K562 (cell line): ENCODE data around the gene BRICD5. TPM values are rescaled to one million over a fixed set of nuclear protein-coding genes. Genes with fewer than 3 reads are reported as not detected.

Source experiments
- ATAC-seq: fragments of 200-7000 bp; cut with Tn5 transposase; 3 replicates; pipeline ENCODE4 v1.9.1; 2020; ENCODE audit warnings: moderate library complexity
- BruUV-seq: library from RNA; stranded (reverse); fragments of 400-500 nt; replicated peaks from 2 replicates; lab custom pipeline; 2021; lab: Mats Ljungman, UMichigan
- CTCF ChIA-PET: fragments of 300-600 bp; formaldehyde crosslinking; extraction: SDS; loops from one replicate; lab custom pipeline; 2021; ENCODE audit warnings: low intra/inter-chr PET ratio; lab: Yijun Ruan, JAX
- POLR2A ChIA-PET: fragments of 300-600, 350-650 bp; sonication (Branson Sonifier 250); formaldehyde crosslinking; extraction: SDS; loops from one replicate; lab custom pipeline; 2021; ENCODE audit warnings: antibody characterized with exemption, inconsistent platforms; lab: Yijun Ruan, JAX
- DNase-seq, 4 experiments: peaks; one replicate each; pipeline versions ENCODE4 v3.0.0 to v3.0.0-alpha.2; 2011 to 2018; ENCODE audit warnings: low spot score in 3 of 4, mixed read lengths in 3 of 4; ENCODE audit errors: extremely low read depth in 1 of 4
- FAIRE-seq: peaks from 2 replicates; lab custom pipeline; 2011; peaks lifted over from hg19 to GRCh38; lab: Jason Lieb, UNC
- H2AFZ ChIP-seq: 2 replicates; pipeline ENCODE4 v1.6.0; 2011; ENCODE audit warnings: low read depth, low read length, control low read depth, inconsistent platforms
- H3K27ac ChIP-seq: fragments of 200-600 bp; 3 replicates; pipeline ENCODE4 v1.8.0; 2011; ENCODE audit warnings: low read depth, mild to moderate bottlenecking, control low read depth, inconsistent platforms, low read length, moderate library complexity, mixed read lengths; ENCODE audit errors: extremely low read depth
- H3K27me3 ChIP-seq, 2 experiments: fragments of 300-600 bp in 1 of 2; 2 replicates in 1 of 2; 3 replicates in 1 of 2; pipeline versions ENCODE4 v1.6.0 to v1.8.0; 2011; ENCODE audit warnings: inconsistent platforms in 2 of 2, low read length in 2 of 2, mild to moderate bottlenecking in 1 of 2, mixed read lengths in 1 of 2, moderate library complexity in 1 of 2; ENCODE audit not compliant: control insufficient read depth in 2 of 2, insufficient read depth in 2 of 2
- H3K36me3 ChIP-seq: fragments of 300-600 bp; 3 replicates; pipeline ENCODE4 v1.8.0; 2011; ENCODE audit warnings: mild to moderate bottlenecking, low read length, inconsistent platforms; ENCODE audit not compliant: control insufficient read depth, insufficient read depth
- H3K4me1 ChIP-seq, 2 experiments: fragments of 200-600 bp in 1 of 2; replicated peaks in 1 of 2; 2 replicates in 1 of 2; 3 replicates in 1 of 2; pipeline versions ENCODE4 v1.5.1 to v1.8.0; 2011; ENCODE audit warnings: inconsistent platforms in 2 of 2, low read length in 2 of 2, mild to moderate bottlenecking in 1 of 2, mixed read lengths in 1 of 2, moderate library complexity in 1 of 2; ENCODE audit not compliant: control insufficient read depth in 2 of 2, insufficient read depth in 2 of 2
- H3K4me2 ChIP-seq: 2 replicates; pipeline ENCODE4 v1.6.1; 2011; ENCODE audit warnings: low read length, control low read depth, inconsistent platforms, mixed read lengths; ENCODE audit not compliant: insufficient read depth
- H3K4me3 ChIP-seq: fragments of 200-600 bp; sonication (generic), shearing (Covaris generic); 2 replicates; pipeline ENCODE4 v1.5.1; 2016; ENCODE audit warnings: control low read depth, inconsistent platforms
- H3K79me2 ChIP-seq: fragments of 200-600 bp; 3 replicates; pipeline ENCODE4 v1.8.0; 2011; ENCODE audit warnings: low read length, inconsistent platforms; ENCODE audit not compliant: control insufficient read depth, insufficient read depth
- H3K9ac ChIP-seq, 2 experiments: 2 replicates each; pipeline versions ENCODE4 v1.6.0 to v1.6.1; 2011; ENCODE audit warnings: low read depth in 2 of 2, low read length in 2 of 2, control low read depth in 1 of 2, inconsistent platforms in 1 of 2, mild to moderate bottlenecking in 1 of 2, mixed read lengths in 1 of 2; ENCODE audit not compliant: insufficient read depth in 1 of 2
- H3K9me1 ChIP-seq: one replicate; pipeline ENCODE4 v1.6.0; 2011; ENCODE audit warnings: inconsistent platforms, mild to moderate bottlenecking, low read length, moderate library complexity; ENCODE audit not compliant: control insufficient read depth, insufficient read depth
- H3K9me3 ChIP-seq: replicated peaks from 2 replicates; pipeline ENCODE4 v1.5.1; 2011; ENCODE audit warnings: low read depth, low read length, inconsistent platforms; ENCODE audit not compliant: control insufficient read depth, insufficient read depth
- H4K20me1 ChIP-seq: replicated peaks from 2 replicates; pipeline ENCODE4 v1.6.1; 2011; ENCODE audit warnings: low read length, inconsistent platforms, mixed read lengths; ENCODE audit not compliant: control insufficient read depth, insufficient read depth
- COPS2 ChIP-seq: fragments of 450-650 bp; conservative IDR thresholded peaks from 2 replicates; pipeline ENCODE4 v1.6.1; 2016; ENCODE audit warnings: mild to moderate bottlenecking, moderate library complexity
- HNRNPLL ChIP-seq: fragments of 200-400 bp; formaldehyde crosslinking; IDR thresholded peaks from 2 replicates; pipeline ENCODE4 v1.6.1; 2017; ENCODE audit warnings: low read length, low read depth, mild to moderate bottlenecking; ENCODE audit not compliant: poor library complexity, severe bottlenecking
- RFX1 ChIP-seq: fragments of 450-650 bp; IDR thresholded peaks from 2 replicates; pipeline ENCODE4 v1.6.1; 2016; ENCODE audit warnings: mild to moderate bottlenecking, moderate library complexity
- SP2 ChIP-seq: IDR thresholded peaks from 2 replicates; pipeline ENCODE4 v1.6.1; 2011; ENCODE audit warnings: mild to moderate bottlenecking, low read depth, low read length, moderate library complexity; ENCODE audit not compliant: poor library complexity, severe bottlenecking; ENCODE audit errors: extremely low read depth
- TCF15 ChIP-seq: fragments of 250-450 bp; sonication (Bioruptor Pico); IDR thresholded peaks from 2 replicates; pipeline ENCODE4 v1.8.0; 2022; ENCODE audit warnings: moderate library complexity, mild to moderate bottlenecking, inconsistent platforms
- ZBTB33 ChIP-seq: sonication (generic); formaldehyde crosslinking; IDR thresholded peaks from 2 replicates; pipeline ENCODE4 v1.8.1; 2023; ENCODE audit warnings: mild to moderate bottlenecking, missing genetic modification reagents
- ZNF263 ChIP-seq: sonication (generic); formaldehyde crosslinking; IDR thresholded peaks from 2 replicates; pipeline ENCODE4 v1.8.0; 2022; ENCODE audit warnings: mild to moderate bottlenecking, missing genetic modification reagents, borderline replicate concordance
- ZNF277 ChIP-seq: fragments of 250-450 bp; sonication (Bioruptor Pico); IDR thresholded peaks from 2 replicates; pipeline ENCODE4 v1.8.0; 2022; ENCODE audit warnings: inconsistent platforms, mild to moderate bottlenecking, moderate library complexity, borderline replicate concordance
- ZNF77 ChIP-seq: fragments of 250-450 bp; sonication (Bioruptor Pico); IDR thresholded peaks from 2 replicates; pipeline ENCODE4 v1.5.0; 2020
- WGBS: fragments of 100-300 bp; shearing (Covaris generic); methylation state at CpG from one replicate; pipeline ENCODE4 v1.1.6; 2016; ENCODE audit warnings: low coverage, mixed read lengths; ENCODE audit not compliant: insufficient coverage; ENCODE audit errors: missing lambda C conversion rate; 5-methylcytosine and 5-hydroxymethylcytosine counted together
- in situ Hi-C: fragments of 300-500 bp; cut with MboI; formaldehyde crosslinking; loops from 4 replicates; pipeline ENCODE4 v1.15.0; 2018; ENCODE audit warnings: inconsistent platforms, mixed read lengths
- intact Hi-C: fragments of 100-400 bp; cut with micrococcal nuclease; formaldehyde crosslinking; loops from 2 replicates; pipeline ENCODE4 v1.14.2; 2022
- polyA plus RNA-seq, 8 experiments: library from polyadenylated mRNA; depleted of rRNA in 4 of 8; stranded (reverse) in 5 of 8; unstranded in 3 of 8; fragments of >200 nt; fragmentation: Nextera tagmentation in 2 of 8; fragmentation: Illumina TruSeq in 1 of 8; extraction: Ambion mirVana in 2 of 8; extraction: Trizol in 1 of 8; gene quantifications; 2 replicates each; pipeline versions ENCODE4 v1.2.1 to v1.2.3, GENCODE V29; 2011 to 2014; ENCODE audit warnings: inconsistent platforms in 1 of 8, missing spikeins in 1 of 8
- total RNA-seq, 7 experiments: library from RNA; depleted of rRNA in 6 of 7; stranded (reverse); fragments of >200 nt in 6 of 7; fragmentation: Illumina TruSeq in 2 of 7; extraction: Trizol in 2 of 7; gene quantifications; 2 replicates each; pipeline versions ENCODE4 v1.2.1 to v1.2.3, GENCODE V29; 2011 to 2021; ENCODE audit warnings: low replicate concordance in 1 of 7

BRICD5 gene
- total and polyA plus RNA-seq, 9 of the 15 experiments (the other 6 are each of a cell fraction or from before 2014, with no cell fraction given), result 0.24 to 15.1 (median 2.4) TPM; not detected in 1

GRCh38 chr16:2210386-2211365 lies at the start of gene BRICD5 (continued):
- TF ChIP-seq TCF15, result no peak
- TF ChIP-seq ZBTB33 (CRISPR knock-in tag), result 0 out of 2 replicates have a peak, but pooled peaks have one; percentile 12
- no peak for TF ChIP-seq HNRNPLL
- no peak for TF ChIP-seq RFX1

GRCh38 chr16:2260250-2260649 lies 49.6 kb upstream of the BRICD5 start:
- intact Hi-C loops, result no loop called here
- H3K9me1 ChIP-seq, result peaks cover 5% of the 10 kb centered on the region
- peak; percentile 40; the same call in 1 of the 2 replicates for TF ChIP-seq ZNF277 (CRISPR knock-in tag)
- no peak for TF ChIP-seq SP2
- TF ChIP-seq COPS2, result no peak
- TF ChIP-seq ZNF77, result no peak
- no peak for TF ChIP-seq ZNF263 (CRISPR knock-in tag)
- H3K27me3 ChIP-seq, result no peaks in the 10 kb centered on the region
- no peak overlapping the region for H2AFZ ChIP-seq
- no peak for ATAC-seq
- in situ Hi-C loops, result no loop called here
- no peak overlapping the region for H3K9ac ChIP-seq
- H3K79me2 ChIP-seq, result peaks cover 55% of the 10 kb centered on the region
- POLR2A ChIA-PET, result interaction anchor here (0.7 to 6.0 kb wide), 2 partner anchors 9 to 344 kb away, joined by 3 to 40 read pairs; partner anchors contain the start of gene ECI1
- no TSS peak for BruUV-seq
- peaks cover 0 to 6% of the 10 kb centered on the region in 2 experiments; a peak in 2 of 5 replicates for H3K4me1 ChIP-seq
- H3K27ac ChIP-seq, result no peak overlapping the region
- CTCF ChIA-PET, result no interaction called here
- no peak for DNase-seq
- no peak for FAIRE-seq
- H3K4me2 ChIP-seq, result no peak overlapping the region
- WGBS, result 95% methylated on average over 8 of the region's 8 CpGs
- peaks cover 17% of the 10 kb centered on the region; the same call in 1 of the 2 replicates for H4K20me1 ChIP-seq
- peaks cover 100% of the 10 kb centered on the region for H3K36me3 ChIP-seq
- H3K9me3 ChIP-seq, result no peaks in the 10 kb centered on the region
- H3K4me3 ChIP-seq, result no peak overlapping the region
